ENCODE data around the gene LRP8. TPM values are rescaled to one million over a fixed set of nuclear protein-coding genes. Genes with fewer than 3 reads are reported as not detected.

LRP8 gene
- total RNA-seq (57.1 and 62.2 TPM in 2 replicates), polyA plus RNA-seq (32.7 and 40.9 TPM in 2 replicates), polyA minus RNA-seq (81.5 and 89.4 TPM in 2 replicates), Bru-seq, nascent RNA (percentile 77 among the genes with signal in this experiment), BruChase-seq, experiment 1, labeled RNA remaining after a 6-hour chase (percentile 71 among the genes with signal in this experiment), BruChase-seq, experiment 2, labeled RNA remaining after a 2-hour chase (percentile 77 among the genes with signal in this experiment)
- polyA plus RNA-seq (2011; cell fraction: cytosol; rRNA removed): 29.8 and 30.0 TPM in 2 replicates
- 124 and 145 TPM in 2 replicates for polyA plus RNA-seq (2011; cell fraction: nucleus; rRNA removed)
- polyA plus RNA-seq (2012): 26.6 and 30.5 TPM in 2 replicates
- polyA minus RNA-seq (2011; cell fraction: cytosol; rRNA and poly(A)+ RNA removed): 59.2 TPM
- 51.7 and 72.7 TPM in 2 replicates for polyA minus RNA-seq (2011; cell fraction: nucleus; rRNA and poly(A)+ RNA removed)
- long read RNA-seq, partial matches to known transcripts: 11 of 66 reads
- long read RNA-seq, other reads (novel, unspliced or antisense): 53 of 66 reads

- Histone ChIP-seq H2AFZ (ENCODE audit: low read depth, low read length) (peak within 1 kb of the TSS; percentile 95), H3K36me3 (ENCODE audit: control insufficient read depth in 2 of 2, extremely low read depth in 1 of 2, insufficient read depth in 2 of 2, low read length in 2 of 2) (no peaks in the 10 kb centered on the region), H3K4me2 (ENCODE audit: insufficient read depth, low read length) (peak within 1 kb of the TSS; percentile 25), H3K27me3 (ENCODE audit: control insufficient read depth in 2 of 2, insufficient read depth in 2 of 2, low read length in 2 of 2) (no peaks in the 10 kb centered on the region), H3K9ac (replicated peaks; ENCODE audit: extremely low read depth, insufficient read depth, low read length) (peak within 1 kb of the TSS; percentile 85), H3K4me3 (replicated peaks in 1 of 3; ENCODE audit: insufficient read depth in 1 of 3, low read depth in 1 of 3, low read length in 3 of 3) (peak within 1 kb of the TSS; percentile 53 to 83 (median 79)), H3K9me1 (replicated peaks; ENCODE audit: control insufficient read depth, extremely low read depth, insufficient read depth, low read length) (no peaks in the 10 kb centered on the region), H3K79me2 (ENCODE audit: control insufficient read depth, insufficient read depth, low read length) (peaks cover 33% of the 10 kb centered on the region), H3K9me3 (replicated peaks; ENCODE audit: control insufficient read depth, insufficient read depth, low read length) (no peaks in the 10 kb centered on the region), H3K4me1 (ENCODE audit: control insufficient read depth, extremely low read depth, insufficient read depth, low read length) (peaks cover 16% of the 10 kb centered on the region), H4K20me1 (replicated peaks; ENCODE audit: control insufficient read depth, extremely low read depth, insufficient read depth, low read length) (no peaks in the 10 kb centered on the region), H3K27ac (ENCODE audit: insufficient read depth, low read depth, low read length) (peak within 1 kb of the TSS; percentile 81)
- dilution Hi-C loops (cut with MboI; ENCODE audit: extremely low pct_ligation_motif_present, low sequenced_read_pairs) (no loop called here), intact Hi-C loops (cut with micrococcal nuclease) (loop anchor here (1.0 kb wide), 1 partner anchor 65 kb away; no protein-coding TSS in a partner anchor)
- FAIRE-seq (peak; percentile 66), DNase-seq (ENCODE audit: low read depth, low spot score) (peak; percentile 51)
- POLR2A ChIA-PET: no interaction called here
- no peak for TF ChIP-seq POLR2A (IDR thresholded peaks at IDR 0.05; ENCODE audit: low read depth, low read length)
- TF ChIP-seq MAX (IDR thresholded peaks at IDR 0.05; ENCODE audit: insufficient read depth, insufficient read length): no peak
- TF ChIP-seq FOS (IDR thresholded peaks at IDR 0.05; ENCODE audit: borderline replicate concordance, insufficient read depth, low read length): no peak
- TF ChIP-seq EZH2 (IDR thresholded peaks at IDR 0.05; ENCODE audit: borderline replicate concordance, low read depth, low read length, severe bottlenecking): no peak
- no peak for TF ChIP-seq MYC (IDR thresholded peaks at IDR 0.05; ENCODE audit: low read depth, low read length)
- no peak for TF ChIP-seq JUN (IDR thresholded peaks at IDR 0.05; ENCODE audit: borderline replicate concordance, insufficient read depth, insufficient read length, low read depth)
- TF ChIP-seq CTCF (IDR thresholded peaks at IDR 0.05; ENCODE audit: extremely low read depth in 1 of 2, insufficient read depth in 1 of 2, low read depth in 1 of 2, low read length in 2 of 2): no peak
- no peak for TF ChIP-seq POLR2AphosphoS5 (IDR thresholded peaks at IDR 0.05; ENCODE audit: insufficient read depth, low read depth, low read length)
- TF ChIP-seq GATA2 (IDR thresholded peaks at IDR 0.05; ENCODE audit: insufficient read depth, insufficient read length, low read depth, low read length): no peak
- BruUV-seq (replicated peaks): no TSS peak
- CTCF ChIA-PET: interaction anchor here (2.2 kb wide), 1 partner anchor 65 kb away, joined by 8 read pairs; no protein-coding TSS in a partner anchor
Observed at GRCh38 chr1:53328009-53328461, at the start of gene LRP8. Gene LRP8 (minus strand): TSS chr1:53328070. CDS start chr1:53327912, 158 bp downstream.
